ENCODE measurements around the gene HSDL2.
"Not testable (repeated sequence)": the region's sequence is repeated elsewhere in the genome, so short reads cannot be mapped to it uniquely, and the experiment has no call there.

The HSDL2 gene

GRCh38 chr9:112507001-112507680 is 127.2 kb downstream of the HSDL2 start:
- no peak for DNase-seq (ENCODE audit: low read depth)
- no peak overlapping the region for H3K4me3 ChIP-seq (ENCODE audit: low read depth, low read length)
- TF ChIP-seq MAX (IDR thresholded peaks at IDR 0.05; ENCODE audit: low read depth, low read length) (no peak), MYC (IDR thresholded peaks at IDR 0.05; ENCODE audit: low read depth, low read length) (no peak), POLR2A (IDR thresholded peaks at IDR 0.05; ENCODE audit: extremely low read depth, insufficient read length) (no peak)
- TF ChIP-seq, protein P1, sequence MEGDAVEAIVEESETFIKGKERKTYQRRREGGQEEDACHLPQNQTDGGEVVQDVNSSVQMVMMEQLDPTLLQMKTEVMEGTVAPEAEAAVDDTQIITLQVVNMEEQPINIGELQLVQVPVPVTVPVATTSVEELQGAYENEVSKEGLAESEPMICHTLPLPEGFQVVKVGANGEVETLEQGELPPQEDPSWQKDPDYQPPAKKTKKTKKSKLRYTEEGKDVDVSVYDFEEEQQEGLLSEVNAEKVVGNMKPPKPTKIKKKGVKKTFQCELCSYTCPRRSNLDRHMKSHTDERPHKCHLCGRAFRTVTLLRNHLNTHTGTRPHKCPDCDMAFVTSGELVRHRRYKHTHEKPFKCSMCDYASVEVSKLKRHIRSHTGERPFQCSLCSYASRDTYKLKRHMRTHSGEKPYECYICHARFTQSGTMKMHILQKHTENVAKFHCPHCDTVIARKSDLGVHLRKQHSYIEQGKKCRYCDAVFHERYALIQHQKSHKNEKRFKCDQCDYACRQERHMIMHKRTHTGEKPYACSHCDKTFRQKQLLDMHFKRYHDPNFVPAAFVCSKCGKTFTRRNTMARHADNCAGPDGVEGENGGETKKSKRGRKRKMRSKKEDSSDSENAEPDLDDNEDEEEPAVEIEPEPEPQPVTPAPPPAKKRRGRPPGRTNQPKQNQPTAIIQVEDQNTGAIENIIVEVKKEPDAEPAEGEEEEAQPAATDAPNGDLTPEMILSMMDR (IDR thresholded peaks at IDR 0.05; ENCODE audit: low read depth, low read length), result no peak

GRCh38 chr9:112508377-112508776 is 128.5 kb downstream of the HSDL2 start:
- DNase-seq (ENCODE audit: low read depth), result no peak
- H3K4me3 ChIP-seq (ENCODE audit: low read depth, low read length), result no peak overlapping the region
- TF ChIP-seq POLR2A (IDR thresholded peaks at IDR 0.05; ENCODE audit: extremely low read depth, insufficient read length) (no peak), MAX (IDR thresholded peaks at IDR 0.05; ENCODE audit: low read depth, low read length) (no peak), MYC (IDR thresholded peaks at IDR 0.05; ENCODE audit: low read depth, low read length) (no peak)
- TF ChIP-seq, protein P1 (IDR thresholded peaks at IDR 0.05; ENCODE audit: low read depth, low read length), result no peak

- H3K4me3 ChIP-seq (ENCODE audit: low read depth, low read length); DNase-seq (ENCODE audit: low read depth): not testable (repeated sequence)
Observed at GRCh38 chr9:112512377-112512776, 132.5 kb downstream of the HSDL2 start.

DNA sequence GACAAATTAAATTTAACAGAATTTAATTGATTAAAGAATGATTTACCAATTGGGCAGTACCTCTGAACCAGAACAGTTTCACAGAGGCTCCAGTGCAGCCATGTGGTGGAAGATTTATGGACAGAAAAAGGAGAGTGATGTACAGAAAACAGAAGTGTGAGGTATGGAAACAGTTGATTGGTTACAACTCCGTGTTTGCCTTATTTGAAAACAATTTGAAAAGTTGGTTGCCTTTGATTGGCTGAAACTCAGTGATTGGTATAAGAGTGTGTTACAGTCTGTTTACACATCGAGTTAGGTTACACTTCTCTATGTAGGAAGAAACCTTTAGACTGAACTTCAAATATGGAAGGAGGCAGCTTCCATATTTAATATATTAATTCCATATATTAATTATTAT is 136.9 kb downstream of the HSDL2 start:
- TF ChIP-seq MAX (IDR thresholded peaks at IDR 0.05; ENCODE audit: low read depth, low read length), result no peak
- DNase-seq (ENCODE audit: low read depth), result no peak
- H3K4me3 ChIP-seq (ENCODE audit: low read depth, low read length), result no peak overlapping the region

DNA sequence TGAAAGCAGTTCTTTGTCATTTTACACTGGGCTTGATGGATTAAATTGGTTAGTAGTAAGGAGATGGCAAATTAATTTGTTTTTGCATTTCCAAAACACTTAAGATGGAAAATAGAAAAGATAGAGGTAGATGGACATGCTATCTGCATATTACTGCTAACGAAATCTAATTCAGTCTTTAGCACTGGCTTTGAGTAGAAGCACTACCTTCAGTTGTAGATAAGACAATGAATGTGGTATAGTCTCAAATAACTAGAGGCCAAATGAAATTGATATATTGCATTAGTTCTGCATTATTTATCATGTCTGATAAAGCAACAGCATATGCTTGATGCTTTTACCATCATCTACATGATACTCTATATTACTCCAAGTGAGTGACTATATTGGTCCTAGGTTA is 140.2 kb downstream of the HSDL2 start:
- TF ChIP-seq MYC (IDR thresholded peaks at IDR 0.05; ENCODE audit: low read depth, low read length) (no peak), POLR2A (IDR thresholded peaks at IDR 0.05; ENCODE audit: extremely low read depth, insufficient read length) (no peak)

DNA sequence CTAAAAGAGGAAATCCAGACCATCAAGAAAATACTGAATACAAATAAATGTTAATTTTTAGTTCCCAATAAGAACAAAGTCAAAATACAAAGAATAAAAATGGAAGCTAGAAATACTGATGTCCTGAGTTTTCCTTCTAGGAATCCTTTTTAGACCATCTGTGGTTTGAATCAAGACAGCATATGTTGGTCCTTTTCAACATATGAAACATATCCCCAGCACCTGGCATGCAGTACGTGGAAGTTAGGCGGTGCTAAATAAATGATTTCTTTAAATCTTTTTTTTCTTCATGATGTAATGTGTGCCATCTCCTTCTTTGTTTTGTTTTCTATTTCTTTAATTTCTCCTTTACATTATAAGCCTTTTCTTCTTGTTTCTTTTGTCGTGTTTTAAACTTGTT is 140.7 kb downstream of the HSDL2 start:
- DNase-seq (ENCODE audit: low read depth), result no peak
- no peak for TF ChIP-seq MYC (IDR thresholded peaks at IDR 0.05; ENCODE audit: low read depth, low read length)
- no peak for TF ChIP-seq POLR2A (IDR thresholded peaks at IDR 0.05; ENCODE audit: extremely low read depth, insufficient read length)
- TF ChIP-seq MAX (IDR thresholded peaks at IDR 0.05; ENCODE audit: low read depth, low read length), result no peak
- no peak overlapping the region for H3K4me3 ChIP-seq (ENCODE audit: low read depth, low read length)

More for the DNA sequence above, 140.2 kb downstream of the HSDL2 start:
- no peak for DNase-seq (ENCODE audit: low read depth)
- H3K4me3 ChIP-seq (ENCODE audit: low read depth, low read length), result no peak overlapping the region

Measured in NB4 (cell line).